NCI-H2107 treated with DMSO at 0.1 percent for 48 hours (cell line): ENCODE data around the gene WDR7.

Experiments
- DNase-seq: peaks from one replicate; lab custom pipeline; 2025; ENCODE audit not compliant: unreplicated experiment; lab: John Stamatoyannopoulos, UW

Gene WDR7

GRCh38 chr18:56873441-56874140 is 222.4 kb downstream of the WDR7 start:
- peak; percentile 58 for DNase-seq

GRCh38 chr18:56878711-56879110 is 227.6 kb downstream of the WDR7 start:
- no peak for DNase-seq

GRCh38 chr18:56884511-56884910 is 233.4 kb downstream of the WDR7 start:
- DNase-seq = no peak

GRCh38 chr18:56888978-56889377 is 237.8 kb downstream of the WDR7 start:
- DNase-seq = no peak

- DNase-seq = no peak
Measured at GRCh38 chr18:56889621-56890020, 238.5 kb downstream of the WDR7 start.

GRCh38 chr18:56890632-56891031 is 239.5 kb downstream of the WDR7 start:
- no peak for DNase-seq

- DNase-seq = no peak
Measured at GRCh38 chr18:56891116-56891515, 240.0 kb downstream of the WDR7 start.

- no peak for DNase-seq
Measured at GRCh38 chr18:56891870-56892269, 240.7 kb downstream of the WDR7 start.

GRCh38 chr18:56897122-56897521 is 246.0 kb downstream of the WDR7 start:
- no peak for DNase-seq

- DNase-seq = no peak
Measured at GRCh38 chr18:56899660-56900059, 248.5 kb downstream of the WDR7 start.

GRCh38 chr18:56900195-56901094 is 249.3 kb downstream of the WDR7 start:
- DNase-seq = no peak

GRCh38 chr18:56901919-56902318 is 250.8 kb downstream of the WDR7 start:
- no peak for DNase-seq

- DNase-seq = no peak
Measured at GRCh38 chr18:56902653-56903052, 251.5 kb downstream of the WDR7 start.

- no peak for DNase-seq
Measured at GRCh38 chr18:56903686-56904085, 252.5 kb downstream of the WDR7 start.

- no peak for DNase-seq
Measured at GRCh38 chr18:56907771-56908170, 256.6 kb downstream of the WDR7 start.

GRCh38 chr18:56910237-56910636 is 259.1 kb downstream of the WDR7 start:
- DNase-seq = no peak

- DNase-seq = peak; percentile 20
Measured at GRCh38 chr18:56910967-56911366, 259.8 kb downstream of the WDR7 start.

- DNase-seq = peak; percentile 97
Measured at GRCh38 chr18:56913941-56914340, 262.8 kb downstream of the WDR7 start.

- no peak for DNase-seq
Measured at GRCh38 chr18:56919190-56919589, 268.0 kb downstream of the WDR7 start.

GRCh38 chr18:56921896-56922480 is 270.8 kb downstream of the WDR7 start:
- no peak for DNase-seq

- no peak for DNase-seq
Measured at GRCh38 chr18:56926734-56927133, 275.6 kb downstream of the WDR7 start.

- no peak for DNase-seq
Measured at GRCh38 chr18:56927786-56928185, 276.6 kb downstream of the WDR7 start.
